Stimulated activated CD8-positive, alpha-beta memory T cell treated with anti-CD3 and anti-CD28 coated beads, Interleukin-15, amount 100 ng/mL, for 48 hours (primary cell): Measurements from ENCODE around the gene ZNF236.
"Not testable (repeated sequence)": the region's sequence is repeated elsewhere in the genome, so short reads cannot be mapped to it uniquely, and the experiment has no call there.

Experiments used
- DNase-seq, 2 donors: peaks; one replicate each; pipeline ENCODE4 v3.0.0-alpha.2; 2020; ENCODE audit warnings: low read depth in 2 of 2

ZNF236 gene

GRCh38 chr18:76988031-76988826 lies 165.9 kb downstream of the ZNF236 start:
- no peak for DNase-seq

GRCh38 chr18:76988827-76989646 lies 166.7 kb downstream of the ZNF236 start:
- no peak for DNase-seq

- DNase-seq: no peak
Measured at GRCh38 chr18:76989647-76990190, 167.4 kb downstream of the ZNF236 start.

GRCh38 chr18:76990343-76991020 lies 168.1 kb downstream of the ZNF236 start:
- not testable (repeated sequence) for DNase-seq

- no peak for DNase-seq
Measured at GRCh38 chr18:76991021-76991688, 168.8 kb downstream of the ZNF236 start.

GRCh38 chr18:76992226-76993084 lies 170.1 kb downstream of the ZNF236 start:
- DNase-seq: no peak

GRCh38 chr18:76993085-76993382 lies 170.7 kb downstream of the ZNF236 start:
- no peak for DNase-seq

- DNase-seq: no peak
Measured at GRCh38 chr18:76993573-76993972, 171.2 kb downstream of the ZNF236 start.

GRCh38 chr18:76994086-76994654 lies 171.8 kb downstream of the ZNF236 start:
- no peak for DNase-seq

- no peak for DNase-seq
Measured at GRCh38 chr18:76995896-76996295, 173.5 kb downstream of the ZNF236 start.

GRCh38 chr18:76996429-76996828 lies 174.1 kb downstream of the ZNF236 start:
- no peak for DNase-seq

- no peak for DNase-seq
Measured at GRCh38 chr18:76997951-76998808, 175.8 kb downstream of the ZNF236 start.

GRCh38 chr18:76999077-76999476 lies 176.7 kb downstream of the ZNF236 start:
- no peak for DNase-seq

- no peak for DNase-seq
Measured at GRCh38 chr18:77000527-77000926, 178.2 kb downstream of the ZNF236 start.

- DNase-seq: no peak
Measured at GRCh38 chr18:77001041-77001440, 178.7 kb downstream of the ZNF236 start.

GRCh38 chr18:77001979-77002378 lies 179.6 kb downstream of the ZNF236 start:
- no peak for DNase-seq

- DNase-seq: no peak
Measured at GRCh38 chr18:77002496-77002895, 180.1 kb downstream of the ZNF236 start.

- no peak for DNase-seq
Measured at GRCh38 chr18:77003316-77003715, 181.0 kb downstream of the ZNF236 start.

- DNase-seq: no peak
Measured at GRCh38 chr18:77004555-77005380, 182.4 kb downstream of the ZNF236 start.
